HL-60 (cell line): ENCODE measurements around the gene ADAMTS17.

Experiments used
- DNase-seq, 2 experiments: peaks; one replicate each; pipeline ENCODE4 v3.0.0-alpha.2; 2010 to 2020; ENCODE audit warnings: low read depth in 1 of 2, low spot score in 1 of 2
- H3K27ac ChIP-seq: fragments of 250-450 bp; sonication (Bioruptor Pico); replicated peaks from 2 replicates; pipeline ENCODE4 v1.5.1; 2020; ENCODE audit warnings: mild to moderate bottlenecking, moderate library complexity
- H3K27me3 ChIP-seq: fragments of 250-450 bp; sonication (Bioruptor Pico); 2 replicates; pipeline ENCODE4 v1.5.1; 2021; ENCODE audit warnings: mild to moderate bottlenecking, moderate library complexity; ENCODE audit not compliant: insufficient read depth, poor library complexity, severe bottlenecking
- H3K4me3 ChIP-seq: replicated peaks from 2 replicates; pipeline ENCODE4 v1.5.1; 2011; ENCODE audit warnings: mild to moderate bottlenecking, control low read depth, low read length; ENCODE audit not compliant: insufficient read depth
- CTCF ChIP-seq: IDR thresholded peaks from one replicate; pipeline ENCODE4 v1.5.1; 2011; ENCODE audit warnings: low read length, control low read depth, inconsistent platforms; ENCODE audit not compliant: insufficient read depth
- GABPA ChIP-seq: IDR thresholded peaks from 2 replicates; pipeline ENCODE4 v1.6.1; 2012; ENCODE audit warnings: low read depth
- POLR2AphosphoS5 ChIP-seq: IDR thresholded peaks from 2 replicates; pipeline ENCODE4 v1.6.1; 2012; ENCODE audit warnings: low read depth
- REST ChIP-seq: IDR thresholded peaks from 2 replicates; pipeline ENCODE4 v1.6.1; 2012; ENCODE audit warnings: low read depth; ENCODE audit not compliant: insufficient replicate concordance
- SPI1 ChIP-seq: IDR thresholded peaks from 2 replicates; pipeline ENCODE4 v1.6.1; 2012; ENCODE audit warnings: low read depth, mild to moderate bottlenecking, borderline replicate concordance

ADAMTS17 gene

GRCh38 chr15:100096248-100096600 is 245.6 kb downstream of the ADAMTS17 start:
- DNase-seq = no peak
- Histone ChIP-seq H3K4me3 (no peak overlapping the region), H3K27me3 (no peaks in the 10 kb centered on the region), H3K27ac (no peak overlapping the region)
- TF ChIP-seq POLR2AphosphoS5 (no peak), GABPA (no peak), SPI1 (no peak), REST (no peak), CTCF (no peak)

GRCh38 chr15:100095541-100096247 is 246.1 kb downstream of the ADAMTS17 start:
- no peak for DNase-seq
- Histone ChIP-seq H3K27ac (no peak overlapping the region), H3K4me3 (no peak overlapping the region), H3K27me3 (no peaks in the 10 kb centered on the region)
- TF ChIP-seq SPI1 (no peak), CTCF (no peak), POLR2AphosphoS5 (no peak), REST (no peak), GABPA (no peak)

GRCh38 chr15:100094127-100094510 is 247.7 kb downstream of the ADAMTS17 start:
- H3K27ac ChIP-seq = no peak overlapping the region
- TF ChIP-seq REST = no peak
- TF ChIP-seq POLR2AphosphoS5 = no peak
- no peak for TF ChIP-seq CTCF
- TF ChIP-seq GABPA = no peak
- no peak for TF ChIP-seq SPI1
- no peak for DNase-seq

More at GRCh38 chr15:100094127-100094510, 247.7 kb downstream of the ADAMTS17 start:
- Histone ChIP-seq H3K27me3 (no peaks in the 10 kb centered on the region), H3K4me3 (no peak overlapping the region)
